ENCODE data around the gene TTC21B. TPM values are rescaled to one million over a fixed set of nuclear protein-coding genes. Genes with fewer than 3 reads are reported as not detected.

Gene TTC21B
- total and polyA plus RNA-seq, 9 of the 15 experiments (the other 6 are each of a cell fraction or from before 2014, with no cell fraction given) = 5.2 to 34.9 (median 18.5) TPM

- no peak for FAIRE-seq
- ATAC-seq = no peak
- BruUV-seq (replicated peaks) = no TSS peak
- H3K9ac ChIP-seq (ENCODE audit: insufficient read depth in 1 of 2, low read depth in 2 of 2, low read length in 2 of 2) = peak overlapping the region in 1 of 2 experiments; percentile 81; a peak in 1 of 4 replicates
- H3K27ac ChIP-seq (ENCODE audit: extremely low read depth, low read depth, low read length) = no peak overlapping the region
- H3K79me2 ChIP-seq (ENCODE audit: control insufficient read depth, insufficient read depth, low read length) = peaks cover 41% of the 10 kb centered on the region
- in situ Hi-C loops (cut with MboI) (no loop called here), intact Hi-C loops (cut with micrococcal nuclease) (loop anchor here (5.0 to 10.0 kb wide), 3 partner anchors 155 to 473 kb away; partner anchors contain the start of gene SCN1A)
- CTCF ChIA-PET (ENCODE audit: low intra/inter-chr PET ratio) = no interaction called here
- no peaks in the 10 kb centered on the region for H3K27me3 ChIP-seq (ENCODE audit: control insufficient read depth in 2 of 2, insufficient read depth in 2 of 2, low read length in 2 of 2)
- no peak overlapping the region for H2AFZ ChIP-seq (ENCODE audit: low read depth, low read length)
- peak in 1 of 4 experiments; percentile 20 for DNase-seq (ENCODE audit: extremely low read depth in 1 of 4, low spot score in 3 of 4)
- H3K4me2 ChIP-seq (ENCODE audit: insufficient read depth, low read length) = peak overlapping the region; percentile 82
- H3K36me3 ChIP-seq (ENCODE audit: control insufficient read depth, insufficient read depth, low read length) = peaks cover 31% of the 10 kb centered on the region; the same call in 2 of the 3 replicates
- 0% methylated on average over 1 of the region's 1 CpG for WGBS (ENCODE audit: insufficient coverage, low coverage, missing lambda C conversion rate)
- H3K4me3 ChIP-seq = peak overlapping the region; percentile 82
- TF ChIP-seq ZBTB40 (IDR thresholded peaks at IDR 0.05) (peak; percentile 91), ZBTB40 (CRISPR knock-in tag; IDR thresholded peaks at IDR 0.05) (peak; percentile 87), BCL6 (CRISPR knock-in tag; IDR thresholded peaks at IDR 0.05) (no peak)
- no peaks in the 10 kb centered on the region for H4K20me1 ChIP-seq (replicated peaks; ENCODE audit: control insufficient read depth, insufficient read depth, low read length)
- no peaks in the 10 kb centered on the region for H3K9me1 ChIP-seq (ENCODE audit: control insufficient read depth, insufficient read depth, low read length)
- POLR2A ChIA-PET = interaction anchor here (3.1 kb wide), 1 partner anchor 11 kb away, joined by 20 read pairs; no protein-coding TSS in a partner anchor
- H3K4me1 ChIP-seq (replicated peaks in 1 of 2; ENCODE audit: control insufficient read depth in 2 of 2, insufficient read depth in 2 of 2, low read length in 2 of 2) = peaks cover 0 to 17% of the 10 kb centered on the region in 2 experiments; a peak in 3 of 5 replicates
- H3K9me3 ChIP-seq (replicated peaks; ENCODE audit: control insufficient read depth, insufficient read depth, low read depth, low read length) = no peaks in the 10 kb centered on the region
Observed at GRCh38 chr2:165952085-165952484, 1.5 kb downstream of the TTC21B start.

All from K562 (cell line).